ENCODE measurements around the gene MMP24OS. TPM values are rescaled to one million over a fixed set of nuclear protein-coding genes. Genes with fewer than 3 reads are reported as not detected.

The MMP24OS gene
- total RNA-seq, 2 donors from 2014 or later, result 38.3 to 104 TPM

GRCh38 chr20:35279533-35280174 is 1.7 kb upstream of the MMP24OS start:
- Mint-ChIP-seq H3K36me3 (ENCODE audit: low read depth) (peaks cover 88% of the 10 kb centered on the region), H3K4me1 (peaks cover 6% of the 10 kb centered on the region), H3K27ac (peak overlapping the region; percentile 26), H3K27me3 (no peaks in the 10 kb centered on the region), H3K9me3 (no peaks in the 10 kb centered on the region), H3K4me3 (no peak overlapping the region)
- ATAC-seq (replicated peaks), result no peak

GRCh38 chr20:35279040-35279439 is 1.1 kb upstream of the MMP24OS start:
- H3K27me3 Mint-ChIP-seq, result no peaks in the 10 kb centered on the region
- H3K9me3 Mint-ChIP-seq, result no peaks in the 10 kb centered on the region
- peaks cover 83% of the 10 kb centered on the region for H3K36me3 Mint-ChIP-seq (ENCODE audit: low read depth)
- peaks cover 4% of the 10 kb centered on the region for H3K4me1 Mint-ChIP-seq
- H3K27ac Mint-ChIP-seq, result peak overlapping the region; percentile 100
- no peak for ATAC-seq (replicated peaks)
- H3K4me3 Mint-ChIP-seq, result no peak overlapping the region

- H3K36me3 Mint-ChIP-seq (ENCODE audit: low read depth), result peaks cover 69% of the 10 kb centered on the region
- peak overlapping the region; percentile 100 for H3K27ac Mint-ChIP-seq
- no peak for ATAC-seq (replicated peaks)
- peaks cover 4% of the 10 kb centered on the region for H3K4me1 Mint-ChIP-seq
- H3K9me3 Mint-ChIP-seq, result no peaks in the 10 kb centered on the region
- H3K27me3 Mint-ChIP-seq, result no peaks in the 10 kb centered on the region
- H3K4me3 Mint-ChIP-seq, result peak overlapping the region; percentile 99
These were observed 795 bp downstream of the MMP24OS start for GRCh38 chr20:35277127-35277526.

- ATAC-seq (replicated peaks), result no peak
- Mint-ChIP-seq H3K4me3 (peak overlapping the region; percentile 99), H3K9me3 (no peaks in the 10 kb centered on the region), H3K27me3 (no peaks in the 10 kb centered on the region), H3K4me1 (peaks cover 4% of the 10 kb centered on the region), H3K36me3 (ENCODE audit: low read depth) (peaks cover 68% of the 10 kb centered on the region), H3K27ac (peak overlapping the region; percentile 100)
These were observed 1.5 kb downstream of the MMP24OS start for GRCh38 chr20:35276408-35276807.

DNA sequence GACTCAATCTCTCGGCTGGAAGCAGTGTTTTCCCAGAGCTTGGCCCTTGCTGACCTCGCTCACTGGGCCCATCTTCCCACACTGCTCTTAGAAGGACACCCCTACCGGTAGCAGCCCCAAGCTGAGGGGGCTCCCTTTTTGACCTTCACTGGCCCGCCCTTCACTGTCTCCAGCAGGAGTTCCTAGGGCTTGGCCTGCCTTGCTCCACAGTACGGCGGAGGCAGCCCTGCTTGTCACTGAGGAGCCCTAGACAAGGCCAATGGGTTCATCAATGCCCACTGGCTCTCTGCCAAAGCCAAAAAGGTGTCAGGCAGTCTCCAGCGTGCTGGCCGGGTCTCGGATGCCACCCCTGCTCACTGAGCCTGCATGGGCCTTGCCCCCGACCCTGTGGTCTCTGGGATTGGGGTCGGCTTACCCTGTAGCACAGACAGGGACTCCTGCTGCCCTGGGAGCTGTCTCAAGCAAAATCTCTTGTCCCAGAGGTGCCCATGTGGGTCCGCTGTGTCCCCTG is 2.1 kb downstream of the MMP24OS start:
- Mint-ChIP-seq H3K36me3 (ENCODE audit: low read depth) (peaks cover 68% of the 10 kb centered on the region), H3K4me1 (peaks cover 4% of the 10 kb centered on the region), H3K9me3 (no peaks in the 10 kb centered on the region), H3K27me3 (no peaks in the 10 kb centered on the region), H3K27ac (peak overlapping the region; percentile 100), H3K4me3 (peak overlapping the region; percentile 99)
- no peak for ATAC-seq (replicated peaks)

GRCh38 chr20:35274172-35275092 is 3.5 kb downstream of the MMP24OS start:
- peaks cover 67% of the 10 kb centered on the region for H3K36me3 Mint-ChIP-seq (ENCODE audit: low read depth)
- peak overlapping the region; percentile 28 for H3K27ac Mint-ChIP-seq
- H3K27me3 Mint-ChIP-seq, result no peaks in the 10 kb centered on the region
- ATAC-seq (replicated peaks), result no peak
- H3K9me3 Mint-ChIP-seq, result no peaks in the 10 kb centered on the region
- H3K4me1 Mint-ChIP-seq, result no peaks in the 10 kb centered on the region
- no peak overlapping the region for H3K4me3 Mint-ChIP-seq

- Mint-ChIP-seq H3K9me3 (no peaks in the 10 kb centered on the region), H3K36me3 (ENCODE audit: low read depth) (peaks cover 59% of the 10 kb centered on the region), H3K27ac (peak overlapping the region; percentile 28), H3K4me1 (no peaks in the 10 kb centered on the region), H3K27me3 (no peaks in the 10 kb centered on the region), H3K4me3 (no peak overlapping the region)
- no peak for ATAC-seq (replicated peaks)
These were observed 4.3 kb downstream of the MMP24OS start for GRCh38 chr20:35273449-35274171.

DNA sequence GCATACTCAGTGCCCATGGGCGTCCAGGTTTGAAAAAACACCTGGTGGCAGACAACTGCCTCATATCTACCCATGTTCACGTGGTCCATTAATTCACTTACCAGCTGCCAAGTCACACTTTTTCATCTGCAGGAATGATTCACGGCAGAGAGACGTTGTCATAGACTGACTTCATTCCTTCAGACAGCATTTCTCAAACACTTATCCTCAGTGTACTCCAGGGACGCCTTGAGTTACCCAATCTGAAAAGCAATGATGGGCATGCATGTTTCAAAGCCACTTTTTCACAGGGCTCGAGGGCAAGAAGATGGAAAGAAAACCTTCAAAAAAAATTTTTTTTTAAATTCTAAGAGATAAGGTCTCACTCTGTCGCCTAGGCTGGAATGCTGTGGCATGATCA is 6.0 kb downstream of the MMP24OS start:
- Mint-ChIP-seq H3K9me3 (no peaks in the 10 kb centered on the region), H3K4me3 (no peak overlapping the region), H3K27me3 (no peaks in the 10 kb centered on the region), H3K36me3 (ENCODE audit: low read depth) (peaks cover 57% of the 10 kb centered on the region), H3K4me1 (no peaks in the 10 kb centered on the region), H3K27ac (no peak overlapping the region)
- ATAC-seq (replicated peaks), result no peak

DNA sequence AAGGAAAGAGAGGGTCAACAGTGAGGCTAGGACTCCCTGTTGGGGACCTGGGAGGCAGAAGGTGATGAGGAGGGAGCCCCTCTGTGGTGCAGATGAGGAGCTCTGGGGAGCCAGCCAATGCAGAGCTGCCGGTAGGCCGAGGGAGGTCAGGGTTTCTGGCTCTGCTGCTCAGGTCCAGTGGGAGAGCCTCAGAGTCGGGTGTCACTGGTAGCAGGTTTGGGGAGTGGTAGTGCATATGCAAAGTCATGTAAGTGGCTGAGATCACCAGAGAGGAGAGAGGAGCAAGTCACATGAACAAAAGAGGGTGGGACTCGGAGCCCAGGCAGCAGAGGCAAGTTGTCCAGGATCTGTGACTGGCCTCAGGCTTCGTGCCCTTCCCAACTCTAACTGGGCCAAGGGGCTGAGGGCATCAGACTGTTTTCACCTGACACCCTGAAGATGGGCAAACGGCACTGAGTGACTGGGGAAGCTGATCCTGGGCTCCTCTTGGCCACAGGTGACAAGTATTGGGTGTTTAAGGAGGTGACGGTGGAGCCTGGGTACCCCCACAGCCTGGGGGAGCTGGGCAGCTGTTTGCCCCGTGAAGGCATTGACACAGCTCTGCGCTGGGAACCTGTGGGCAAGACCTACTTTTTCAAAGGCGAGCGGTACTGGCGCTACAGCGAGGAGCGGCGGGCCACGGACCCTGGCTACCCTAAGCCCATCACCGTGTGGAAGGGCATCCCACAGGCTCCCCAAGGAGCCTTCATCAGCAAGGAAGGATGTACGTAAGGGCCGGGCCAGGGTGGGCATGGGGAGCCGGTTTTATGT is 6.6 kb downstream of the MMP24OS start:
- Mint-ChIP-seq H3K27ac (peak overlapping the region; percentile 76), H3K36me3 (ENCODE audit: low read depth) (peaks cover 57% of the 10 kb centered on the region), H3K27me3 (no peaks in the 10 kb centered on the region), H3K4me1 (peaks cover 3% of the 10 kb centered on the region), H3K4me3 (no peak overlapping the region), H3K9me3 (no peaks in the 10 kb centered on the region)
- ATAC-seq (replicated peaks), result no peak

DNA sequence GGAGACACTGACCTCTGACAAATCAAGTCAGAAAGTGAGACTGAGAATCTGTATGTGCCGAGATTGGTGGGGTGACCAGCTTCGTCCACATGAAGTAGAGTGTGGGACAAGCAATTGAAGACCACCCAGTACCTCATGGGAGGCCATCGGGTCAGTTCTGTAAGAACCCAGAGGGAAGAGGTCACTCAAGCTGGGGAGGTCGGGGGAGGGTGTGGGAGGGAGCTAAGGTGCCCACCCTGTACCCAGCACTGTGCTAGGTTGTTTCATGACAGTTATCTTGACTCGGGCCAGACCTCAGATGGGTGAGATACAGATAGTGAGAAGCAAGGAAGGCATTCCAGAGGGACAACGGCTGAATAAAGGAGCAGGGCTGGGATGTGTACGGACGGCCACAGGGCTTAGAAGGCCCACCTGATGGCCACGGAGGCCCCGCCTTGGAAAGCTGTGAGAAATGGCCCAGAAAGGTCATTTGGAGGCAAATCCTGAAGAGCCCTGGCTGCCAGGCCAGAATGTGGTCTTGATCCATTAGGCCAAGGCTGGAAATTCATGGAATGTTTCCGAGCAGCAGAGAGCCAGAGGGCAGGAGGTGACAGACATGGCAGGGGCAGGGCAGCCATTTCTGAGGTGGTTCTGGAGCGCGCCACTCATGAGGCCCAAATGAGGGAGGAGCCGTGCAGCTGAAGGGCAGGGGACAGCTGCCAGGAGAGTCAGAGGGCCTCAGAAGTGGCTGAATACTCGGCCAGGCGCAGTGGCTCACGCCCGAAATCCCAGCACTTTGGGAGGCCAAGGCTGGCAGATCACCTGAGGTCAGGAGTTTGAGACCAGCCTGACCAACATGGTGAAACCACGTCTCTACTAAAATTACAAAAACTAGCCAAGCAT is 7.7 kb downstream of the MMP24OS start:
- Mint-ChIP-seq H3K27me3 (no peaks in the 10 kb centered on the region), H3K36me3 (ENCODE audit: low read depth) (peaks cover 48% of the 10 kb centered on the region), H3K9me3 (no peaks in the 10 kb centered on the region), H3K4me1 (peaks cover 3% of the 10 kb centered on the region), H3K4me3 (no peak overlapping the region), H3K27ac (peak overlapping the region; percentile 76)
- ATAC-seq (replicated peaks), result no peak

GRCh38 chr20:35269055-35269781 is 8.7 kb downstream of the MMP24OS start:
- Mint-ChIP-seq H3K27me3 (no peaks in the 10 kb centered on the region), H3K4me1 (peaks cover 3% of the 10 kb centered on the region), H3K27ac (peak overlapping the region; percentile 36), H3K9me3 (no peaks in the 10 kb centered on the region), H3K4me3 (no peak overlapping the region), H3K36me3 (ENCODE audit: low read depth) (peaks cover 55% of the 10 kb centered on the region)
- ATAC-seq (replicated peaks), result peak; percentile 61

DNA sequence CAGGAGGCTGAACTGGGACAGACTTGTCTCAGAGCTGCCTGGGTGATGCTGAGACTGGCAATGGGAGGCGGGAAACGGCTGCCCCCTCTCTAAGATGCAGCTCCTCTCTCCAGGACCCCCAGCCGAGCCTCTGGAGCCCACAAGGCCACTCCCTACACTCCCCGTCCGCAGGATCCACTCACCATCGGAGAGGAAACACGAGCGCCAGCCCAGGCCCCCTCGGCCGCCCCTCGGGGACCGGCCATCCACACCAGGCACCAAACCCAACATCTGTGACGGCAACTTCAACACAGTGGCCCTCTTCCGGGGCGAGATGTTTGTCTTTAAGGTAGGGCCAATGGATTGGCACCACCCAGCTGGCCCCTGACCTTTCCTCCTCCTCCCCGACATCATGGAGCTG is 10.8 kb downstream of the MMP24OS start:
- Mint-ChIP-seq H3K4me1 (peaks cover 3% of the 10 kb centered on the region), H3K36me3 (ENCODE audit: low read depth) (peaks cover 69% of the 10 kb centered on the region), H3K27me3 (no peaks in the 10 kb centered on the region), H3K4me3 (no peak overlapping the region), H3K27ac (no peak overlapping the region), H3K9me3 (no peaks in the 10 kb centered on the region)
- ATAC-seq (replicated peaks), result no peak
